GM15510 (cell line): ENCODE data around the gene PCDH17.

Experiments
- POLR2A ChIP-seq: IDR thresholded peaks from 3 replicates; pipeline ENCODE4 v1.6.1; 2011; ENCODE audit warnings: borderline replicate concordance; ENCODE audit not compliant: insufficient read length; ENCODE audit errors: extremely low read depth

Gene PCDH17

DNA sequence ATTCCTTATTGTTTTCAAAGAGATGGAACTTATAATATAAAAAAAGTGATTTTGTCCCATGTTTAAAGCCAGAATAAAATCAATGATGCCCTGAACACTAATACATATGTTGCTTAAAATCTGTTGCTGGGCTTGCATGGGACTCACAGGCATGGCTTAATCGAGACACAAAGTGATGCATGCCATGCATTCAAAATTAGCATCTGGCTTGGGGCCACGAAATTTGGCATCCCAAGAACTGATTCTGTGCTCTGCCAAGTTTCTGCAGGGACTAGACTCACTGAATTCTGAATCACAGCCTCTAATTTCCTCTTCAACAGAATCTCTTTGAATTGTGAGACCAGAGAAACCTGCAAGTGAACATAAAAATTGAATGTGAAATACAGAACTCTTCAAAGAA is 109.2 kb downstream of the PCDH17 start:
- TF ChIP-seq POLR2A = no peak

DNA sequence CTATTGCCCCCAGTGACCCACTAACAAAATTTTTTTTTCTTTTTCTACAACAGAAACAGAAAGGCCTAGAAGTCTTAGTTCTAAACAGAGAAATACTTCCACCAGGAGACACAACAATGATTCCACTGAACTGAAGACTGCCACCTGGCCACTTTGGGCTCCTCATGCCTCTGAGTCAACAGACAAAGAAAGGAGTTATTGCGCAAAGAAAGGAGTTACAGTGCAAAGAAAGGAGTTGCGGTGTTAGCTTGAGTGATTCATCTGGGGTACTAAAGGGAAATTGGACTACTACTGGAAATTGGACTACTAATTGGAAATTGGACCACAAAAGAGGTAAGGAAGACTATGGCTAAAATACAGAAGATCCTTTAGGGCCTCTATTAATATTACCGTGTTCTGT is 116.6 kb downstream of the PCDH17 start:
- no peak for TF ChIP-seq POLR2A

GRCh38 chr13:57760951-57761350 is 129.4 kb downstream of the PCDH17 start:
- no peak for TF ChIP-seq POLR2A

DNA sequence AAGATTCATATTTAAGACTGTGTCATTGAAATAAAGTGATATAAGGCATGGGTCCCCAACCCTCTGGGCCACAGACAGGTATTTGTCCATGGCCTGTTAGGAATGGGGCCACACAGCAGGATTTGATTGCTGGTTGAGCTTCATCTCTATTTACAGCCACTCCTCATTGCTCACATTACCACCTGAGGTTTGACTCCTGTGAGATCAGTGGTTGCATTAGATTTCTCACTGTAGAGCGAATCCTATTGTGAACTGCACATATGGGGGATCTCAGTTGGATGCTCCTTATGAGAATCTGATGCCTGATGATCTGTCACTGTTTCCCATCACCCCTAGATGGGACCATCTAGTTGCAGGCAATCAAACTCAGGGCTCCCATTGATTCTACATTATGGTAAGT is 132.1 kb downstream of the PCDH17 start:
- no peak for TF ChIP-seq POLR2A
